GM23338 (cell line): ENCODE measurements around the gene NTF3. TPM values are rescaled to one million over a fixed set of nuclear protein-coding genes. Genes with fewer than 3 reads are reported as not detected.

Experiments
- ATAC-seq: fragments of 200-7000 bp; cut with Tn5 transposase; 3 replicates; pipeline ENCODE4 v1.9.1; 2020
- DNase-seq: peaks from one replicate; pipeline ENCODE4 v3.0.0-alpha.2; 2015; ENCODE audit warnings: low spot score
- H2AFZ ChIP-seq: fragments of 200-600 bp; sonication (generic); 2 replicates; pipeline ENCODE4 v1.8.0; 2016; ENCODE audit warnings: antibody characterized with exemption, mild to moderate bottlenecking, moderate library complexity
- H3F3A ChIP-seq: fragments of 200-600 bp; sonication (generic); replicated peaks from 2 replicates; pipeline ENCODE4 v1.8.0; 2017; ENCODE audit warnings: antibody characterized with exemption, mixed run types, low read depth
- H3K27ac ChIP-seq: fragments of 200-600 bp; sonication (generic); 2 replicates; pipeline ENCODE4 v1.6.1; 2016; ENCODE audit warnings: low read depth
- H3K27me3 ChIP-seq: fragments of 200-600 bp; sonication (generic); 2 replicates; pipeline ENCODE4 v1.8.0; 2016; ENCODE audit warnings: mild to moderate bottlenecking, mixed run types, moderate library complexity; ENCODE audit not compliant: insufficient read depth
- H3K36me3 ChIP-seq: fragments of 200-600 bp; sonication (generic); 2 replicates; pipeline ENCODE4 v1.8.0; 2016; ENCODE audit warnings: mild to moderate bottlenecking; ENCODE audit not compliant: insufficient read depth
- H3K4me1 ChIP-seq: fragments of 200-600 bp; sonication (generic); 2 replicates; pipeline ENCODE4 v1.8.0; 2016; ENCODE audit warnings: mild to moderate bottlenecking, moderate library complexity; ENCODE audit not compliant: insufficient read depth
- H3K4me2 ChIP-seq: fragments of 200-600 bp; sonication (generic); 2 replicates; pipeline ENCODE4 v1.7.1; 2017; ENCODE audit warnings: mixed run types
- H3K4me3 ChIP-seq: fragments of 200-600 bp; sonication (generic); 2 replicates; pipeline ENCODE4 v1.6.1; 2016; ENCODE audit warnings: mixed run types
- H3K79me2 ChIP-seq: fragments of 200-600 bp; sonication (generic); replicated peaks from 2 replicates; pipeline ENCODE4 v1.8.0; 2017; ENCODE audit warnings: mild to moderate bottlenecking; ENCODE audit not compliant: insufficient read depth
- H3K9me2 ChIP-seq: fragments of 200-600 bp; sonication (generic); 2 replicates; pipeline ENCODE4 v1.8.0; 2017; ENCODE audit not compliant: insufficient read depth
- H4K20me1 ChIP-seq: fragments of 200-600 bp; sonication (generic); replicated peaks from 2 replicates; pipeline ENCODE4 v1.8.0; 2017; ENCODE audit warnings: mild to moderate bottlenecking; ENCODE audit not compliant: insufficient read depth
- H3K27ac Mint-ChIP-seq: 2 replicates; pipeline ENCODE4 v1.8.0; 2020; ENCODE audit warnings: inconsistent platforms, mild to moderate bottlenecking, moderate library complexity, mixed read lengths
- H3K27me3 Mint-ChIP-seq: 3 replicates; pipeline ENCODE4 v1.8.0; 2022; ENCODE audit warnings: low read depth, mild to moderate bottlenecking, moderate library complexity, mixed read lengths, inconsistent platforms; ENCODE audit not compliant: insufficient read depth, poor library complexity
- H3K36me3 Mint-ChIP-seq: 3 replicates; pipeline ENCODE4 v1.8.0; 2021; ENCODE audit warnings: low read depth, mild to moderate bottlenecking, inconsistent platforms, moderate library complexity, mixed read lengths
- H3K4me1 Mint-ChIP-seq: 3 replicates; pipeline ENCODE4 v1.8.0; 2020; ENCODE audit warnings: mild to moderate bottlenecking, inconsistent platforms, mixed read lengths
- H3K4me3 Mint-ChIP-seq: 3 replicates; pipeline ENCODE4 v1.8.0; 2021; ENCODE audit warnings: moderate library complexity, mild to moderate bottlenecking, inconsistent platforms, mixed read lengths
- H3K9me3 Mint-ChIP-seq: 3 replicates; pipeline ENCODE4 v1.8.0; 2020; ENCODE audit warnings: moderate library complexity, mild to moderate bottlenecking, inconsistent platforms, mixed read lengths
- CREB1 ChIP-seq: fragments of 250-450 bp; sonication (Bioruptor Pico); IDR thresholded peaks from 2 replicates; pipeline ENCODE4 v1.5.0; 2020; ENCODE audit warnings: low read depth, mild to moderate bottlenecking, moderate library complexity
- ETS1 ChIP-seq: IDR thresholded peaks from 2 replicates; pipeline ENCODE4 v1.6.1; 2016; ENCODE audit warnings: antibody characterized with exemption
- EZH2phosphoT487 ChIP-seq: fragments of 200-600 bp; sonication (generic); IDR thresholded peaks from one replicate; pipeline ENCODE4 v1.8.1; 2018; ENCODE audit warnings: antibody characterized with exemption; ENCODE audit not compliant: unreplicated experiment
- NANOG ChIP-seq: IDR thresholded peaks from 2 replicates; pipeline ENCODE4 v1.6.1; 2016; ENCODE audit warnings: antibody characterized with exemption, borderline replicate concordance
- POLR2AphosphoS5 ChIP-seq: IDR thresholded peaks from 2 replicates; pipeline ENCODE4 v1.6.1; 2016; ENCODE audit warnings: antibody characterized with exemption, low read depth
- ZNF114 ChIP-seq: fragments of 250-450 bp; sonication (Bioruptor Pico); IDR thresholded peaks from 2 replicates; pipeline ENCODE4 v1.5.0; 2020; ENCODE audit warnings: mild to moderate bottlenecking, moderate library complexity
- ZNF331 ChIP-seq: fragments of 250-450 bp; sonication (Bioruptor Pico); IDR thresholded peaks from 2 replicates; pipeline ENCODE4 v1.5.0; 2020; ENCODE audit warnings: low read depth, mild to moderate bottlenecking, moderate library complexity
- polyA plus RNA-seq: library from polyadenylated mRNA; unstranded; fragments of >200 nt; fragmentation: Nextera tagmentation; extraction: Ambion mirVana; gene quantifications from 2 replicates; pipeline ENCODE4 v1.2.1, GENCODE V29; 2016
- total RNA-seq: library from RNA; depleted of rRNA; stranded (reverse); fragments of >200 nt; shearing (Covaris generic); gene quantifications from 2 replicates; pipeline ENCODE4 v1.2.3, GENCODE V29; 2014
- TF ChIP-seq, protein P1 (sequence below): fragments of 250-450 bp; sonication (Bioruptor Pico); IDR thresholded peaks from 2 replicates; pipeline ENCODE4 v1.5.0; 2020; ENCODE audit warnings: mild to moderate bottlenecking, moderate library complexity

NTF3 gene
- total and polyA plus RNA-seq, 2 experiments from 2014 or later = 1.2 TPM; not detected in 1

GRCh38 chr12:5470703-5471102, 38.8 kb downstream of the NTF3 start:
- no peak overlapping the region for H3K4me2 ChIP-seq
- H3K27me3 ChIP-seq = no peaks in the 10 kb centered on the region
- H2AFZ ChIP-seq = no peak overlapping the region
- H3K27me3 Mint-ChIP-seq = peaks cover 27% of the 10 kb centered on the region
- no peaks in the 10 kb centered on the region for H3F3A ChIP-seq
- peaks cover 24% of the 10 kb centered on the region for H3K4me1 Mint-ChIP-seq
- peaks cover 7% of the 10 kb centered on the region for H3K4me1 ChIP-seq
- no peaks in the 10 kb centered on the region for H3K36me3 Mint-ChIP-seq
- no peak overlapping the region for H3K4me3 Mint-ChIP-seq
- H3K9me2 ChIP-seq = peaks cover 3% of the 10 kb centered on the region; the same call in 1 of the 2 replicates
- ATAC-seq = no peak
- DNase-seq = no peak
- H3K79me2 ChIP-seq = no peaks in the 10 kb centered on the region
- peak overlapping the region; percentile 46; the same call in 1 of the 2 replicates for H3K27ac Mint-ChIP-seq
- H3K36me3 ChIP-seq = no peaks in the 10 kb centered on the region
- no peak overlapping the region for H3K27ac ChIP-seq
- no peak overlapping the region for H3K4me3 ChIP-seq
- no peaks in the 10 kb centered on the region; the same call in 1 of the 2 replicates for H4K20me1 ChIP-seq
- TF ChIP-seq EZH2phosphoT487 = no peak
- no peak for TF ChIP-seq ZNF114 (CRISPR knock-in tag)
- TF ChIP-seq POLR2AphosphoS5 = no peak
- no peaks in the 10 kb centered on the region for H3K9me3 Mint-ChIP-seq

- Mint-ChIP-seq H3K9me3 (no peaks in the 10 kb centered on the region), H3K4me3 (no peak overlapping the region), H3K36me3 (no peaks in the 10 kb centered on the region), H3K27ac (no peak overlapping the region), H3K27me3 (peaks cover 22% of the 10 kb centered on the region), H3K4me1 (peaks cover 19% of the 10 kb centered on the region)
- H2AFZ ChIP-seq = no peak overlapping the region
- H3K4me2 ChIP-seq = no peak overlapping the region
- no peaks in the 10 kb centered on the region for H3K36me3 ChIP-seq
- no peaks in the 10 kb centered on the region; the same call in 1 of the 2 replicates for H4K20me1 ChIP-seq
- no peaks in the 10 kb centered on the region for H3K79me2 ChIP-seq
- H3K27me3 ChIP-seq = no peaks in the 10 kb centered on the region
- H3K9me2 ChIP-seq = peaks cover 3% of the 10 kb centered on the region; the same call in 1 of the 2 replicates
- TF ChIP-seq, protein P1, sequence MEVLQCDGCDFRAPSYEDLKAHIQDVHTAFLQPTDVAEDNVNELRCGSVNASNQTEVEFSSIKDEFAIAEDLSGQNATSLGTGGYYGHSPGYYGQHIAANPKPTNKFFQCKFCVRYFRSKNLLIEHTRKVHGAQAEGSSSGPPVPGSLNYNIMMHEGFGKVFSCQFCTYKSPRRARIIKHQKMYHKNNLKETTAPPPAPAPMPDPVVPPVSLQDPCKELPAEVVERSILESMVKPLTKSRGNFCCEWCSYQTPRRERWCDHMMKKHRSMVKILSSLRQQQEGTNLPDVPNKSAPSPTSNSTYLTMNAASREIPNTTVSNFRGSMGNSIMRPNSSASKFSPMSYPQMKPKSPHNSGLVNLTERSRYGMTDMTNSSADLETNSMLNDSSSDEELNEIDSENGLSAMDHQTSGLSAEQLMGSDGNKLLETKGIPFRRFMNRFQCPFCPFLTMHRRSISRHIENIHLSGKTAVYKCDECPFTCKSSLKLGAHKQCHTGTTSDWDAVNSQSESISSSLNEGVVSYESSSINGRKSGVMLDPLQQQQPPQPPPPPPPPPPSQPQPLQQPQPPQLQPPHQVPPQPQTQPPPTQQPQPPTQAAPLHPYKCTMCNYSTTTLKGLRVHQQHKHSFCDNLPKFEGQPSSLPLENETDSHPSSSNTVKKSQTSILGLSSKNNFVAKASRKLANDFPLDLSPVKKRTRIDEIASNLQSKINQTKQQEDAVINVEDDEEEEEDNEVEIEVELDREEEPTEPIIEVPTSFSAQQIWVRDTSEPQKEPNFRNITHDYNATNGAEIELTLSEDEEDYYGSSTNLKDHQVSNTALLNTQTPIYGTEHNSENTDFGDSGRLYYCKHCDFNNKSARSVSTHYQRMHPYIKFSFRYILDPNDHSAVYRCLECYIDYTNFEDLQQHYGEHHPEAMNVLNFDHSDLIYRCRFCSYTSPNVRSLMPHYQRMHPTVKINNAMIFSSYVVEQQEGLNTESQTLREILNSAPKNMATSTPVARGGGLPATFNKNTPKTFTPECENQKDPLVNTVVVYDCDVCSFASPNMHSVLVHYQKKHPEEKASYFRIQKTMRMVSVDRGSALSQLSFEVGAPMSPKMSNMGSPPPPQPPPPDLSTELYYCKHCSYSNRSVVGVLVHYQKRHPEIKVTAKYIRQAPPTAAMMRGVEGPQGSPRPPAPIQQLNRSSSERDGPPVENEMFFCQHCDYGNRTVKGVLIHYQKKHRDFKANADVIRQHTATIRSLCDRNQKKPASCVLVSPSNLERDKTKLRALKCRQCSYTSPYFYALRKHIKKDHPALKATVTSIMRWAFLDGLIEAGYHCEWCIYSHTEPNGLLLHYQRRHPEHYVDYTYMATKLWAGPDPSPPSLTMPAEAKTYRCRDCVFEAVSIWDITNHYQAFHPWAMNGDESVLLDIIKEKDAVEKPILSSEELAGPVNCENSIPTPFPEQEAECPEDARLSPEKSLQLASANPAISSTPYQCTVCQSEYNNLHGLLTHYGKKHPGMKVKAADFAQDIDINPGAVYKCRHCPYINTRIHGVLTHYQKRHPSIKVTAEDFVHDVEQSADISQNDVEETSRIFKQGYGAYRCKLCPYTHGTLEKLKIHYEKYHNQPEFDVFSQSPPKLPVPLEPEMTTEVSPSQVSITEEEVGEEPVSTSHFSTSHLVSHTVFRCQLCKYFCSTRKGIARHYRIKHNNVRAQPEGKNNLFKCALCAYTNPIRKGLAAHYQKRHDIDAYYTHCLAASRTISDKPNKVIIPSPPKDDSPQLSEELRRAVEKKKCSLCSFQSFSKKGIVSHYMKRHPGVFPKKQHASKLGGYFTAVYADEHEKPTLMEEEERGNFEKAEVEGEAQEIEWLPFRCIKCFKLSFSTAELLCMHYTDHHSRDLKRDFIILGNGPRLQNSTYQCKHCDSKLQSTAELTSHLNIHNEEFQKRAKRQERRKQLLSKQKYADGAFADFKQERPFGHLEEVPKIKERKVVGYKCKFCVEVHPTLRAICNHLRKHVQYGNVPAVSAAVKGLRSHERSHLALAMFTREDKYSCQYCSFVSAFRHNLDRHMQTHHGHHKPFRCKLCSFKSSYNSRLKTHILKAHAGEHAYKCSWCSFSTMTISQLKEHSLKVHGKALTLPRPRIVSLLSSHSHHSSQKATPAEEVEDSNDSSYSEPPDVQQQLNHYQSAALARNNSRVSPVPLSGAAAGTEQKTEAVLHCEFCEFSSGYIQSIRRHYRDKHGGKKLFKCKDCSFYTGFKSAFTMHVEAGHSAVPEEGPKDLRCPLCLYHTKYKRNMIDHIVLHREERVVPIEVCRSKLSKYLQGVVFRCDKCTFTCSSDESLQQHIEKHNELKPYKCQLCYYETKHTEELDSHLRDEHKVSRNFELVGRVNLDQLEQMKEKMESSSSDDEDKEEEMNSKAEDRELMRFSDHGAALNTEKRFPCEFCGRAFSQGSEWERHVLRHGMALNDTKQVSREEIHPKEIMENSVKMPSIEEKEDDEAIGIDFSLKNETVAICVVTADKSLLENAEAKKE (CRISPR knock-in tag) = no peak
- no peak for TF ChIP-seq ZNF114 (CRISPR knock-in tag)
- no peak for TF ChIP-seq ETS1
- no peak for TF ChIP-seq NANOG
- TF ChIP-seq CREB1 (CRISPR knock-in tag) = no peak
- TF ChIP-seq POLR2AphosphoS5 = no peak
- no peak for TF ChIP-seq ZNF331 (CRISPR knock-in tag)
- H3K4me3 ChIP-seq = no peak overlapping the region
- H3K27ac ChIP-seq = no peak overlapping the region
- no peaks in the 10 kb centered on the region; the same call in 1 of the 2 replicates for H3K4me1 ChIP-seq
- DNase-seq (no peak), ATAC-seq (no peak)
- H3F3A ChIP-seq = no peaks in the 10 kb centered on the region
Measured at GRCh38 chr12:5473076-5473782, 41.3 kb downstream of the NTF3 start.
